ENCODE measurements around the gene ARHGEF17. TPM values are rescaled to one million over a fixed set of nuclear protein-coding genes. Genes with fewer than 3 reads are reported as not detected.

The ARHGEF17 gene
- total RNA-seq, 6 experiments from 2014 or later, result 4.6 to 7.3 (median 5.4) TPM

DNA sequence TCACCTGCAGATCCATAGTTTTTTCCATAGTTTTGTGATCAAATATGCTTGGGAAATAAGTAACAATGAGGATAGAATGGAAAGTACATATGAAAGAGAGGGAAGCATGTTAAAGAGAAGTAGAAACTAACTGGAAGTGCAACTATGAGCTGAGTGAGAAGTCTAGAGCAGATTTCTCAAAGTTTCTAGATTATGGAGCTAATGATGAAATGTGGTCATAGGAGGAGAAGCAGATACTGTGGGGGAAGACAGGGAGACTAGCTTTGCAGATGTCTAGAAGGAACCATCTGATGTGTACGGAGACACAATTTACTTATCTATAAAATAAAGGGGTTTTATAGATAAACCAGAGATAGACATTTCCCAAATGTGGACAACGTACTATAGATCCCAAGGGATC is 105.2 kb downstream of the ARHGEF17 start:
- 93% methylated on average over 2 of the region's 2 CpGs for WGBS (ENCODE audit: insufficient coverage, low coverage, low lambda C conversion rate, missing lambda C conversion rate)
- ATAC-seq, result peak in 2 of 4 donors; percentile 23 to 48
- TF ChIP-seq, protein P1, sequence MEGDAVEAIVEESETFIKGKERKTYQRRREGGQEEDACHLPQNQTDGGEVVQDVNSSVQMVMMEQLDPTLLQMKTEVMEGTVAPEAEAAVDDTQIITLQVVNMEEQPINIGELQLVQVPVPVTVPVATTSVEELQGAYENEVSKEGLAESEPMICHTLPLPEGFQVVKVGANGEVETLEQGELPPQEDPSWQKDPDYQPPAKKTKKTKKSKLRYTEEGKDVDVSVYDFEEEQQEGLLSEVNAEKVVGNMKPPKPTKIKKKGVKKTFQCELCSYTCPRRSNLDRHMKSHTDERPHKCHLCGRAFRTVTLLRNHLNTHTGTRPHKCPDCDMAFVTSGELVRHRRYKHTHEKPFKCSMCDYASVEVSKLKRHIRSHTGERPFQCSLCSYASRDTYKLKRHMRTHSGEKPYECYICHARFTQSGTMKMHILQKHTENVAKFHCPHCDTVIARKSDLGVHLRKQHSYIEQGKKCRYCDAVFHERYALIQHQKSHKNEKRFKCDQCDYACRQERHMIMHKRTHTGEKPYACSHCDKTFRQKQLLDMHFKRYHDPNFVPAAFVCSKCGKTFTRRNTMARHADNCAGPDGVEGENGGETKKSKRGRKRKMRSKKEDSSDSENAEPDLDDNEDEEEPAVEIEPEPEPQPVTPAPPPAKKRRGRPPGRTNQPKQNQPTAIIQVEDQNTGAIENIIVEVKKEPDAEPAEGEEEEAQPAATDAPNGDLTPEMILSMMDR (IDR thresholded peaks at IDR 0.05), result no peak
- TF ChIP-seq POLR2A (IDR thresholded peaks at IDR 0.05), result no peak

DNA sequence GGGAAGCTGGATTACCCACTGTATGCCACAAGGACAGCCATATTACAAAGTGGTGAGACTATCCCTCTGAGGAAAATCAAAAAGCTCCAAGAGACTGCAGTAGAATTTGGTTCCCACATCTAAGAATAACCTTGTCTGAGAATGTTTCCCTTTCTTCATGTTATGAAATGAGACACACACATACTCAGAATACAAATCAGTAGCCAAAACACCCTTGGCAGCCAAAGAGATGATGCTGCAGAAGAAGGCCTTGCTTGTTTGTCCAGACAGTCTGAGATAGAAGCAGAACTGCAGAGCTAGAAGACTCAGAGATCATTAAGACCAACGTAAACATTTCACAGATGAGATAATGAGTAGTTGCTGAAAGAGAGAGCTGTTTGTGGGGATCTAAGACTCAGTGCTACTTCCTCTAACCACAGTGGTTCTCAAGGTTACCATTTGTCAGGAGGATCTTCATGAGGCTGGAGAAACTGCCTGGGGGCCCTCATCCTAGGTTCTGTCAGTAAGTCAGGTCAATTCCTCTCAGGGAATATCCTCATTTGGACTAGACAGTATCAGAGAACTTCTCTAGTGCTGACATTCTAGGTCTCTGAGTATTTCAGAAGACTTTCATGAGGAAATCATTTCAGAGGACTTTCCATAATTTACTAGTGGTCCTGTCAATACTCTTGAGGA is 107.0 kb downstream of the ARHGEF17 start:
- Histone ChIP-seq H3K4me3 (no peak overlapping the region), H3K27me3 (no peaks in the 10 kb centered on the region), H3K36me3 (peaks cover 0 to 7% (median 0%) of the 10 kb centered on the region in 4 donors), H3K27ac (no peak overlapping the region), H3K4me1 (no peaks in the 10 kb centered on the region), H3K9me3 (no peaks in the 10 kb centered on the region)
- ATAC-seq (peak in 3 of 4 donors; percentile 28 to 46 (median 43)), DNase-seq (no peak)
- intact Hi-C loops (cut with DNase I), result no loop called here
- TF ChIP-seq POLR2A (IDR thresholded peaks at IDR 0.05), result no peak
- TF ChIP-seq, protein P1 (IDR thresholded peaks at IDR 0.05), result no peak
- 60% methylated on average over 1 of the region's 1 CpG for WGBS (ENCODE audit: insufficient coverage, low coverage, low lambda C conversion rate, missing lambda C conversion rate)

More for the DNA sequence above, 105.2 kb downstream of the ARHGEF17 start:
- Histone ChIP-seq H3K27me3 (no peaks in the 10 kb centered on the region), H3K9me3 (no peaks in the 10 kb centered on the region), H3K4me1 (no peaks in the 10 kb centered on the region), H3K36me3 (peaks cover 0 to 5% (median 1%) of the 10 kb centered on the region in 4 donors), H3K27ac (no peak overlapping the region), H3K4me3 (no peak overlapping the region)
- intact Hi-C loops (cut with DNase I), result no loop called here
- DNase-seq, result no peak

DNA sequence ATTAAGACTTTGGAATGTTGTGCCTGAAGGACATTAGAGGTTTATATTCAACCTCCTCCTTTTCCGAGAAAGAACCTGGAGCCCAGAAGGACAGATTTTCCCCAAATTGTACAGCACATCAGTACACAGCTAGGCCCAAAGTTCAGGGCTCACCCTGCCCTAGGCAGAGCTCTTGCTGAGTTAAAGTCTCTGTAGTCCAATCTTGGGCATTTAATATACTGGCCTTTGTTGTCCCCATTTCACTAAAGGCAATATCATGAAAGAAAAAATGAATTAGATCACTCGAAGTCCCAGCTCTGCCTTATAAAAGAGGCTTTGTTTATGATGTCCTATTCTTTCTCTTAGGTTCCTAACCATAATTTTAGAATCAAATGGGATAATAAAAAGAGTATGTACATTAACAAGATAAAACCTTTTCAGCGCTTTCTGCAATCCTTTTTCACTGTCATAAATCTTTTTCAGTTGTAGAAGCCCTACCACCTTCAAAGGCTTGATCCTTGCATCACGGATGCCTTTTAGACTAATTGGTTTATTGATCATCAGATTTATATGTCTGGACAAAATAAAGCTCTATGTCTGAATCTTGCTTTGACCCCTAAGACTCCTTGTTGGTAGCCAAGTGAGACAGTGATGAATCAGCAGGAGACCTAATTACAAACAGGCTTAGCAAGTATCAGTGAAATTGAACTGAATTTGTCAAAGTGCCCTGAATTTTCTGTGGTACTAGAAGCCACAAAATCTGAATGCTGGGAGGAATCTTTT is 108.0 kb downstream of the ARHGEF17 start:
- intact Hi-C loops (cut with DNase I), result no loop called here
- no peak for ATAC-seq
- no peak overlapping the region for H3K4me3 ChIP-seq
- no peaks in the 10 kb centered on the region for H3K9me3 ChIP-seq
- no peak for DNase-seq
- TF ChIP-seq, protein P1 (IDR thresholded peaks at IDR 0.05), result no peak
- no peak for TF ChIP-seq POLR2A (IDR thresholded peaks at IDR 0.05)
- peaks cover 0 to 7% (median 0%) of the 10 kb centered on the region in 4 donors for H3K36me3 ChIP-seq
- no peaks in the 10 kb centered on the region for H3K4me1 ChIP-seq
- H3K27me3 ChIP-seq, result no peaks in the 10 kb centered on the region
- WGBS (ENCODE audit: insufficient coverage, low coverage, low lambda C conversion rate, missing lambda C conversion rate), result 86% methylated on average over 4 of the region's 4 CpGs
- no peak overlapping the region for H3K27ac ChIP-seq

DNA sequence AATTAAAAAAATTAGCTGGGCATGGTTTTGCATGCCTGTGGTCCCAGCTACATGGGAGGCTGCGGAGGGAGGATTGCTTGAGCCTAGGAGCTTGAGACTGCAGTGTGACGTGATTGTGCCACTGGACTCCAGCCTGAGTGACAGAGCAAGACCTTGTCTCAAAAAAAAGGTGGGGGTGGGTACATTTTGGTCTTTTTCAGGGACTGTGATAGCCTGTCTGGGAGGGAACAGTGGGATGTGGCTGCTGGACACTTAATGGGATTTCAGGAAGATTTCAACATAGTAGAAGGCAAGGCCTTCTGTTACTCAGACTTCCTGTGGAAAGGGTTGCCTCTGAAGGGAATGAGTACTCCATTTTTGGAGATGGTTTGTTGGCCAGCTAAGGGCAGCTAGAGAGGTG is 108.7 kb downstream of the ARHGEF17 start:
- Histone ChIP-seq H3K4me1 (no peaks in the 10 kb centered on the region), H3K36me3 (peaks cover 0 to 7% (median 0%) of the 10 kb centered on the region in 4 donors), H3K27me3 (no peaks in the 10 kb centered on the region), H3K4me3 (no peak overlapping the region), H3K27ac (no peak overlapping the region), H3K9me3 (no peaks in the 10 kb centered on the region)
- DNase-seq, result no peak
- TF ChIP-seq, protein P1 (IDR thresholded peaks at IDR 0.05), result no peak
- TF ChIP-seq POLR2A (IDR thresholded peaks at IDR 0.05), result no peak
- intact Hi-C loops (cut with DNase I), result no loop called here
- no peak for ATAC-seq
- 100% methylated on average over 2 of the region's 2 CpGs for WGBS (ENCODE audit: insufficient coverage, low coverage, low lambda C conversion rate, missing lambda C conversion rate)

Other genes with a start within 250 kb of the ARHGEF17 start
- 10 to 100 TPM; 10.8 to 25.9 (median 17.8) TPM for gene FCHSD2, start 166.0 kb upstream of the ARHGEF17 start, total RNA-seq
- gene P2RY2, start 90.0 kb upstream of the ARHGEF17 start, total RNA-seq, result 1 to 10 TPM; 2.6 to 5.1 (median 3.5) TPM
- 1 to 10 TPM in 1 of 6 experiments, under 1 TPM in 5; 0.24 to 1.8 (median 0.62) TPM for gene P2RY6, start 35.9 kb upstream of the ARHGEF17 start, total RNA-seq
- 1 to 10 TPM in 5 of 6 experiments, under 1 TPM in 1; 0.81 to 5.4 (median 1.6) TPM for gene RELT, start 68.1 kb downstream of the ARHGEF17 start, total RNA-seq

Measured in right lobe of liver (tissue), 6 donors.